ENCODE data around the gene C21orf58. TPM values are rescaled to one million over a fixed set of nuclear protein-coding genes. Genes with fewer than 3 reads are reported as not detected.

C21orf58 gene
- total RNA-seq, 1 experiment from 2014 or later: 10.8 TPM

GRCh38 chr21:46329796-46330195 lies 6.1 kb upstream of the C21orf58 start:
- Histone ChIP-seq H3K4me1 (ENCODE audit: control insufficient read depth in 1 of 2, insufficient read depth in 2 of 2, low read length in 2 of 2) (peaks cover 10 to 20% of the 10 kb centered on the region in 2 experiments), H3K36me3 (ENCODE audit: control insufficient read depth in 1 of 2, insufficient read depth in 2 of 2, low read length in 2 of 2) (peaks cover 20 to 29% of the 10 kb centered on the region in 2 experiments; a peak in 3 of 4 replicates), H2AFZ (ENCODE audit: low read depth, low read length, poor library complexity, severe bottlenecking) (no peak overlapping the region), H3K27me3 (ENCODE audit: insufficient read depth, low read length) (no peaks in the 10 kb centered on the region), H3K4me3 (replicated peaks in 1 of 2; ENCODE audit: low read depth in 1 of 2, low read length in 2 of 2) (no peak overlapping the region), H3K27ac (ENCODE audit: low read depth, low read length) (no peak overlapping the region), H3K4me2 (ENCODE audit: low read length) (no peak overlapping the region), H4K20me1 (ENCODE audit: insufficient read depth) (no peaks in the 10 kb centered on the region), H3K79me2 (ENCODE audit: insufficient read depth, low read length) (peaks cover 74% of the 10 kb centered on the region), H3K9me3 (ENCODE audit: control insufficient read depth in 1 of 2, insufficient read depth in 1 of 2, low read depth in 1 of 2, low read length in 2 of 2) (no peaks in the 10 kb centered on the region), H3K9ac (ENCODE audit: low read length) (no peak overlapping the region), H3K9me2 (ENCODE audit: insufficient read depth) (no peaks in the 10 kb centered on the region)
- DNase-seq (ENCODE audit: low read depth, low spot score): no peak
- BruUV-seq (replicated peaks): no TSS peak
- TF ChIP-seq FOSL1 (IDR thresholded peaks at IDR 0.05; ENCODE audit: low read depth): no peak
- RAD21 ChIA-PET (ENCODE audit: low non-redundant PET in 1 of 2, low total read pairs in 2 of 2, uncharacterized antibody in 2 of 2, unreplicated experiment in 2 of 2): no interaction called here
- CTCF ChIA-PET: no interaction called here
- intact Hi-C loops (cut with micrococcal nuclease): loop anchor here (5.0 to 10.0 kb wide), 3 partner anchors 128 to 355 kb away; partner anchors contain the start of gene DIP2A
- POLR2A ChIA-PET: no interaction called here
- no peak for ATAC-seq

GRCh38 chr21:46328151-46328550 lies 4.5 kb upstream of the C21orf58 start:
- Histone ChIP-seq H4K20me1 (ENCODE audit: insufficient read depth) (no peaks in the 10 kb centered on the region), H3K9ac (ENCODE audit: low read length) (no peak overlapping the region), H2AFZ (ENCODE audit: low read depth, low read length, poor library complexity, severe bottlenecking) (no peak overlapping the region), H3K4me1 (ENCODE audit: control insufficient read depth in 1 of 2, insufficient read depth in 2 of 2, low read length in 2 of 2) (peaks cover 11 to 26% of the 10 kb centered on the region in 2 experiments), H3K4me3 (replicated peaks in 1 of 2; ENCODE audit: low read depth in 1 of 2, low read length in 2 of 2) (no peak overlapping the region), H3K27me3 (ENCODE audit: insufficient read depth, low read length) (no peaks in the 10 kb centered on the region), H3K27ac (ENCODE audit: low read depth, low read length) (no peak overlapping the region), H3K9me2 (ENCODE audit: insufficient read depth) (no peaks in the 10 kb centered on the region), H3K4me2 (ENCODE audit: low read length) (no peak overlapping the region), H3K36me3 (ENCODE audit: control insufficient read depth in 1 of 2, insufficient read depth in 2 of 2, low read length in 2 of 2) (peaks cover 16 to 29% of the 10 kb centered on the region in 2 experiments; a peak in 3 of 4 replicates), H3K9me3 (ENCODE audit: control insufficient read depth in 1 of 2, insufficient read depth in 1 of 2, low read depth in 1 of 2, low read length in 2 of 2) (no peaks in the 10 kb centered on the region), H3K79me2 (ENCODE audit: insufficient read depth, low read length) (peaks cover 73% of the 10 kb centered on the region)
- no TSS peak for BruUV-seq (replicated peaks)
- RAD21 ChIA-PET (ENCODE audit: low non-redundant PET in 1 of 2, low total read pairs in 2 of 2, uncharacterized antibody in 2 of 2, unreplicated experiment in 2 of 2): no interaction called here
- no peak for DNase-seq (ENCODE audit: low read depth, low spot score)
- no peak for ATAC-seq
- intact Hi-C loops (cut with micrococcal nuclease): loop anchor here (5.0 to 10.0 kb wide), 3 partner anchors 129 to 353 kb away; partner anchors contain the start of gene DIP2A
- TF ChIP-seq EZH2phosphoT487 (IDR thresholded peaks at IDR 0.05; ENCODE audit: borderline replicate concordance): no peak
- no peak for TF ChIP-seq TCF7L2 (IDR thresholded peaks at IDR 0.05; ENCODE audit: borderline replicate concordance, extremely low read depth, insufficient read depth, insufficient read length)
- TF ChIP-seq SP1 (IDR thresholded peaks at IDR 0.05; ENCODE audit: low read depth): no peak
- no peak for TF ChIP-seq YY1 (IDR thresholded peaks at IDR 0.05; ENCODE audit: extremely low read depth, insufficient replicate concordance, low read depth, low read length)
- TF ChIP-seq JUND (IDR thresholded peaks at IDR 0.05): no peak
- no peak for TF ChIP-seq EZH2 (IDR thresholded peaks at IDR 0.05)
- TF ChIP-seq POLR2A (IDR thresholded peaks at IDR 0.05; ENCODE audit: borderline replicate concordance, extremely low read depth, insufficient read depth, insufficient read length): no peak
- no peak for TF ChIP-seq ZFX (IDR thresholded peaks at IDR 0.05)
- TF ChIP-seq ZNF274 (IDR thresholded peaks at IDR 0.05; ENCODE audit: low read depth, low read length): no peak
- TF ChIP-seq CBX3 (IDR thresholded peaks at IDR 0.05; ENCODE audit: low read depth): no peak
- TF ChIP-seq ZBTB33 (IDR thresholded peaks at IDR 0.05; ENCODE audit: extremely low read depth, insufficient replicate concordance, low read length): no peak
- no peak for TF ChIP-seq RAD21 (IDR thresholded peaks at IDR 0.05; ENCODE audit: low read depth)
- no peak for TF ChIP-seq ELF1 (IDR thresholded peaks at IDR 0.05; ENCODE audit: borderline replicate concordance, low read depth)
- no peak for TF ChIP-seq SIN3A (IDR thresholded peaks at IDR 0.05; ENCODE audit: low read depth)
- no peak for TF ChIP-seq CEBPB (IDR thresholded peaks at IDR 0.05; ENCODE audit: low read depth)
- TF ChIP-seq POLR2AphosphoS5 (IDR thresholded peaks at IDR 0.05; ENCODE audit: low read depth, low read length): no peak
- TF ChIP-seq CTCF (IDR thresholded peaks at IDR 0.05 in 2 of 3, conservative IDR thresholded peaks at IDR 0.05 in 1 of 3; ENCODE audit: borderline replicate concordance in 1 of 3, insufficient read depth in 1 of 3, low read depth in 2 of 3, low read length in 2 of 3): no peak
- no peak for TF ChIP-seq EGR1 (IDR thresholded peaks at IDR 0.05; ENCODE audit: low read depth)
- POLR2A ChIA-PET: no interaction called here
- CTCF ChIA-PET: no interaction called here
